Measurements from ENCODE around the gene STEAP3.

The STEAP3 gene

GRCh38 chr2:119198240-119198840 lies 25.3 kb upstream of the STEAP3 start:
- DNase-seq = no peak

GRCh38 chr2:119201815-119202214 lies 21.8 kb upstream of the STEAP3 start:
- DNase-seq = no peak

- no peak for DNase-seq
Observed at GRCh38 chr2:119202610-119203310, 20.9 kb upstream of the STEAP3 start.

- no peak for DNase-seq
Observed at GRCh38 chr2:119204525-119204924, 19.1 kb upstream of the STEAP3 start.

GRCh38 chr2:119205001-119205706 lies 18.5 kb upstream of the STEAP3 start:
- DNase-seq = no peak

GRCh38 chr2:119206201-119206600 lies 17.4 kb upstream of the STEAP3 start:
- no peak for DNase-seq

GRCh38 chr2:119207447-119207846 lies 16.2 kb upstream of the STEAP3 start:
- no peak for DNase-seq

- DNase-seq = no peak
Observed at GRCh38 chr2:119208791-119209203, 14.8 kb upstream of the STEAP3 start.

- no peak for DNase-seq
Observed at GRCh38 chr2:119212139-119212800, 11.4 kb upstream of the STEAP3 start.

- no peak for DNase-seq
Observed at GRCh38 chr2:119214453-119215037, 9.1 kb upstream of the STEAP3 start.

GRCh38 chr2:119216994-119217393 lies 6.6 kb upstream of the STEAP3 start:
- no peak for DNase-seq

- DNase-seq = no peak
Observed at GRCh38 chr2:119218478-119219064, 5.1 kb upstream of the STEAP3 start.

- DNase-seq = no peak
Observed at GRCh38 chr2:119219873-119220272, 3.8 kb upstream of the STEAP3 start.

GRCh38 chr2:119220720-119221301 lies 2.8 kb upstream of the STEAP3 start:
- no peak for DNase-seq

GRCh38 chr2:119221609-119222008 lies 2.0 kb upstream of the STEAP3 start:
- DNase-seq = no peak

GRCh38 chr2:119222213-119222612 lies 1.4 kb upstream of the STEAP3 start:
- no peak for DNase-seq

- no peak for DNase-seq
Observed at GRCh38 chr2:119222863-119223520, 642 bp upstream of the STEAP3 start.

- DNase-seq = no peak
Observed at GRCh38 chr2:119224391-119225104, 914 bp downstream of the STEAP3 start.

GRCh38 chr2:119225105-119225865 lies 1.7 kb downstream of the STEAP3 start:
- no peak for DNase-seq

GRCh38 chr2:119225926-119226325 lies 2.3 kb downstream of the STEAP3 start:
- no peak for DNase-seq
